GM19240 (cell line): ENCODE results near the gene PODNL1.

Experiments
- DNase-seq: peaks from one replicate; pipeline ENCODE4 v3.0.0; 2011; ENCODE audit warnings: low spot score; ENCODE audit not compliant: insufficient read length

Gene PODNL1

GRCh38 chr19:13892870-13893269 lies 45.3 kb downstream of the PODNL1 start:
- DNase-seq, result no peak

- no peak for DNase-seq
These were observed 48.1 kb downstream of the PODNL1 start for GRCh38 chr19:13890136-13890535.

- DNase-seq, result no peak
These were observed 49.9 kb downstream of the PODNL1 start for GRCh38 chr19:13888281-13888680.

GRCh38 chr19:13887517-13887916 lies 50.7 kb downstream of the PODNL1 start:
- DNase-seq, result no peak

- DNase-seq, result no peak
These were observed 51.2 kb downstream of the PODNL1 start for GRCh38 chr19:13887018-13887436.

- DNase-seq, result no peak
These were observed 52.3 kb downstream of the PODNL1 start for GRCh38 chr19:13885826-13886365.

GRCh38 chr19:13884726-13885591 lies 53.3 kb downstream of the PODNL1 start:
- DNase-seq, result no peak

- DNase-seq, result no peak
These were observed 54.6 kb downstream of the PODNL1 start for GRCh38 chr19:13883516-13884064.

- no peak for DNase-seq
These were observed 55.4 kb downstream of the PODNL1 start for GRCh38 chr19:13882836-13883235.

GRCh38 chr19:13882419-13882795 lies 55.8 kb downstream of the PODNL1 start:
- no peak for DNase-seq

- no peak for DNase-seq
These were observed 56.4 kb downstream of the PODNL1 start for GRCh38 chr19:13881692-13882418.

- DNase-seq, result no peak
These were observed 56.9 kb downstream of the PODNL1 start for GRCh38 chr19:13881251-13881691.
